IPS DF 19.7 (cell line): ENCODE data around the gene PXMP4.

ENCODE experiments used
- DNase-seq: peaks from one replicate; pipeline ENCODE4 v3.0.0-alpha.2; 2013; ENCODE audit warnings: low read depth, low spot score

The PXMP4 gene

GRCh38 chr20:33732166-33732970 is 12.3 kb upstream of the PXMP4 start:
- no peak for DNase-seq

GRCh38 chr20:33731693-33732165 is 11.6 kb upstream of the PXMP4 start, which contains the start of gene ZNF341:
Gene ZNF341, plus strand, starts transcription at chr20:33731996. Its CDS starts 26 bp downstream, at chr20:33732022.
- DNase-seq = no peak

GRCh38 chr20:33730946-33731692 is 11.0 kb upstream of the PXMP4 start:
- DNase-seq = no peak

DNA sequence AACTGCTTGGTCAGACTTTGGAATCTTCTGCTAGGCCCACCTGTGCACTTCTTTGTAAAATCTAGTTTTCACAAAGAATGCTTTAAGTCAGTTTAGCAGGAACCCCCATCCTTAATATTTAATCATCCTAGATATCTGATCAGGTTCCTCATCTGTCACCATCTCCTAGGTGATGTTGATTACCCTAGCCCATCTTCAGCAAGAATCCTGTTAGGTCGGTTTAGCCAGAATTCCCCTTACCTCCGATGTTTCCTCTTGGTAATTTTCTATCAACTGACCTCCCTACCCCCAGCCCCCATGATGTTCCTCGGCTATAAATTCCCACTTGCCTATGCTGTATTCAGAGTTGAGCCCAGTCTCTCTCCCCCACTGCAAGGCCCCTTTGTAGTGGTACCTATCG is 9.0 kb upstream of the PXMP4 start:
- DNase-seq = no peak

DNA sequence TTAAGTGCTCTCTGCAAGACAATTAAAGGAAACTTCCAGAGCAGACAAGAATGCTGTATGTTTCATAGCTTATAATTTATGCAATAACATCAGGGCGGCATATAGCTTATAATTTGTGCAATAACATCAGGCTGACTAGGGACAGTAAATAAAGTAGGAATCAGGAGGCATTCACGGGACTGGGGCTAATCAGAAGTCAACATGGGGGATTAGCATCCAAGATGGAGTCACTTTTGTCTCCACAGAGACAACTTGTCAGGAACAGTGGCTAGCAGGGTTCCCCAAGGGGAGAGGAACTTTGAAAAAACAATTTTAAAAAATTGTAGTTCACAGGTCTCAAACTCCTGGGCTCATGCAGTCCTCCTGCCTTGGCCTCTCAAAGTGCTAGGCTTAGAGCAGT is 8.4 kb upstream of the PXMP4 start:
- no peak for DNase-seq

- DNase-seq = no peak
Observed at GRCh38 chr20:33727806-33728205, 7.7 kb upstream of the PXMP4 start.

- DNase-seq = no peak
Observed at GRCh38 chr20:33727115-33727479, 7.0 kb upstream of the PXMP4 start.

DNA sequence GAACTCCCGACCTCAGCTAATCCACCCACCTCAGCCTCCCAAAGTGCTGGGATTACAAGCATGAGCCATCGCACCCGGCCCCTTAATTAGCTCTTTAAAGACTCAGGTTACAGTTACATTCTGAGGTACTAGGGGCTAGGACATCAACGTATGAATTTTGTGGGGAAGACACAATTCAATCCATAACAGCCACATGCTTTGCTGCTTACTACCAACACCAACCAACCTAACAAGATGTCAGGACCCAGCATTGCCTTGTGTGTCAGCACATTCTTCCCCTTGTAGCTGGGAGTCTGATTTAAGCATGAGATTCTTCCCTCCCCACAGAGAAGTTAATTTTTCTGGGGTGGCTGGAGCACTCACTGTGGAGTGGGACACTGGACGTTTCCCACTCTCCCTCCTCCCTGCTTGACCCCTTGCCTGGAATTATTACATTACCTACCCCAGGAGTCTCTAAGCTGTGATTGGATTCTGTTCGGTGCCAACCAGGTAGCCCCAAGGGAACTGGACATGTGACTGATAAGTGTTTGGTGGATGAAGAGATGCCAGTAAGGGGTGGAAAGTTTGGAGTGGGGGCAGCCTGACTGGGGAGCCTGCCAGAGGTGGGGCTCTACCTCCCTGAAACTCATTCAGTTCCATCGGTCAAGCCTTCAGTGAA is 5.6 kb upstream of the PXMP4 start:
- no peak for DNase-seq

- DNase-seq = no peak
Observed at GRCh38 chr20:33724439-33725094, 4.5 kb upstream of the PXMP4 start.

DNA sequence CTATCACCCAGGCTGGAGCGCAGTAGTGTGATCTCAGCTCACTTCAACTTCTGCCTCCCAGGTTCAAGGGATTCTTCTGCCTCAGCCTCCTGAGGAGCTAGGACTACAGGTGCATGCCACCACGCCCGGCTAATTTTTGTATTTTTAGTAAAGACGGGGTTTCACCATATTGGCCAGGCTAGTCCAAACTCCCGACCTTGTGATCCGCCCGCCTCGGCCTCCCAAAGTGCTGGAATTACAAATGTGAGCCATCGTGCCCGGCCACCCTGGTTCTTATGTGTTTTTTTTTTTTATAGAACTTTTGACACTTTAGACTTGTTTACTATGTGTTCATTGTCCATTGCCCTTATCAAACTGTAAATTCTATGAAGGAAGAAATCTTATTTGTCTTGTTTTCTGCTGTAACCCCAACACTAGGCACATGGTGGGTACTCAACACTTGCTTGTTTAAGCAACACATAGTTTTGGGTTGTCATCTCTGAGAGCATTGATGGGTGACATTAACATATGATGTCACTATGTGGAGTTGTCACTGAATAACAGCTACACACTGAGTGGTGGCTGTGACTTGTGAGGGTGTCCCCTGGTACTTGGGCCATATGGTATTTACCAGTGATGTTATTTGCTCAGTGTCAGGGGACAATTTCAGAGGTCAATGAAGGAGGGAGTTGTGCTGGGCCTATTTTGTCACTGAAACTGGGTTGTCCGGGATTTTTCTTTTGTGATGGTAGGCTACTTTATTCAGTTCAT is 1.5 kb upstream of the PXMP4 start:
- no peak for DNase-seq

DNA sequence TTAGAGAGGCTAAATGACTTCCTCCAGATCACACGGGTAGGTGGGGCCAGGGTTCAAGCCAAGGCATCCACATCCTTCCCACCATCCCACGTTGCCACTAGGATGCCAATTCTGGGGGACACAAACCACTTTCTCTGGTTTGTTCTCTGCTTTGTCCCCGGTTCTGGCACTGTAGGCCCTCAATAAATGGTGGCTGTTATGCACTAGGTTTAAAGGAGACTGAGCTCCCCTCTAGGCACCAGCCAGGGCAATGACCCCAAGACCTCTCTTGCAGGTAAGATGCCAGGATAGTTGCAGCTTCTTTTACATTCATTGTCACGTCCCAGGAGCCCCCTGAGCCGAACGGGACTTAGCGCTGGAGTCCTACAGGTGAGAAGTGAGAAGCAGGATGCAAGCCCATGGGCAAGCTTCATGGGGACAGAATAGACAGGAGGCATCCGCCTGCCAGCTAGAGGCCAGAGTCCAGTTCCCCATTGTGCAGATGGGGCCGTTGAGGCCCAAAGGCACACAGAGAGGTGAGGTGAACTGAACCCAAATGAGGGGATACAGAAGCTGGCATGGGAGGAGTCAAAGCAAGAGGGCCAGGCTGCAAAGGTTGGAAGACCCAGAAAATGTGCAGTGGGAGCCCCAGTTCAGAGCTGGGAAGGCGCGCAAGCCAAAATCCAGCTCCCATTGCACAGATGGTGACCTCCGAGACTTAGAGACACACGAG is 677 bp downstream of the PXMP4 start:
- DNase-seq = no peak

GRCh38 chr20:33716498-33716897 is 3.6 kb downstream of the PXMP4 start:
- no peak for DNase-seq

GRCh38 chr20:33713865-33714367 is 6.2 kb downstream of the PXMP4 start:
- no peak for DNase-seq

GRCh38 chr20:33711446-33711738 is 8.7 kb downstream of the PXMP4 start:
- no peak for DNase-seq

GRCh38 chr20:33710681-33711445 is 9.2 kb downstream of the PXMP4 start:
- no peak for DNase-seq

- DNase-seq = no peak
Observed at GRCh38 chr20:33709905-33710541, 10.1 kb downstream of the PXMP4 start.

GRCh38 chr20:33709398-33709797 is 10.7 kb downstream of the PXMP4 start:
- DNase-seq = no peak

GRCh38 chr20:33707668-33708067 is 12.4 kb downstream of the PXMP4 start:
- no peak for DNase-seq

DNA sequence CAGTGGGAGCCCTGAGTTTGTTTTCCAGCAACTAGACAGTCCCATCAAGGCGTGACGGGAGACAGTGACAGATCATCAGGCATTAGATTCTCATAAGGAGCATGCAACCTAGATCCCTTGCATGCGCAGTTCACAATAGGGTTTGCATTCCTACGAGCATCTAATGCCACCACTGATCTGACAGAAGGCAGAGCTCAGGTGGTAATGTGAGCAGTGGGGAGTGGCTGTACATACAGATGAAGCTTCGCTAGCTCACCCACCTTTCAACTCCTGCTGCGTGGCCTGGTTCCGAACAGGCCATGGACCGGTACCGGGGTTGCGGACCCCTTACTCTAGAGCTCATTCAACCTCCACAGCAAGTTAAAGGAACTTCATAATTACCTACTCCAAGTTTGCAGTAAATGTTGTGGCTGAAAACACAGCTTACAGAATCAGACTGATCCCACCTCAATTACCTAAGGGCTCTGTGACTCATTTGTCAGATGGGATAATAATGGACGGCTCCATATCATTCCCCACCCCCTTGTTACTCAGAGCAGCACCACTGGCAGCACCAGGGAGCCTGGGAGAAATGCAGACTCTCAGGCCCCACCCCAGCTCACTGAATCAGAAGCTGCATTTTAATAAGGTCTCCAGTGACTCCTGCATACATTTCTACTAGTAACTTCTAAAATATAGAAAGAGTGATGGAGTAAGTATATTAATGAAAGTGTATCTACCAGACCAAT is 15.7 kb downstream of the PXMP4 start:
- no peak for DNase-seq
